HG02884 (cell line): ENCODE results near the gene OSBPL2.

Experiments
- ATAC-seq: cut with Tn5 transposase; IDR thresholded peaks from one replicate; pipeline ENCODE4 v1.9.1; 2021; ENCODE audit warnings: mild to moderate bottlenecking, moderate library complexity; ENCODE audit not compliant: unreplicated experiment

The OSBPL2 gene

GRCh38 chr20:62237801-62238568 lies at the start of gene OSBPL2:
Gene OSBPL2 (plus strand): TSS chr20:62238521. CDS start chr20:62256185, 17,664 bp downstream.
- ATAC-seq: peak; percentile 98

- ATAC-seq: no peak
Measured at GRCh38 chr20:62190639-62191411, 47.5 kb upstream of the OSBPL2 start.

GRCh38 chr20:62191781-62192559 lies 46.4 kb upstream of the OSBPL2 start:
- no peak for ATAC-seq

- ATAC-seq: no peak
Measured at GRCh38 chr20:62192635-62193034, 45.7 kb upstream of the OSBPL2 start.

GRCh38 chr20:62193079-62194025 lies 45.0 kb upstream of the OSBPL2 start:
- no peak for ATAC-seq

GRCh38 chr20:62195075-62195405 lies 43.3 kb upstream of the OSBPL2 start:
- ATAC-seq: no peak

GRCh38 chr20:62195736-62196135 lies 42.6 kb upstream of the OSBPL2 start:
- no peak for ATAC-seq

- no peak for ATAC-seq
Measured at GRCh38 chr20:62196286-62196685, 42.0 kb upstream of the OSBPL2 start.

GRCh38 chr20:62197311-62197710 lies 41.0 kb upstream of the OSBPL2 start:
- no peak for ATAC-seq

GRCh38 chr20:62197801-62198200 lies 40.5 kb upstream of the OSBPL2 start:
- no peak for ATAC-seq

GRCh38 chr20:62198496-62198895 lies 39.8 kb upstream of the OSBPL2 start:
- ATAC-seq: no peak

GRCh38 chr20:62198931-62199330 lies 39.4 kb upstream of the OSBPL2 start:
- no peak for ATAC-seq

- ATAC-seq: no peak
Measured at GRCh38 chr20:62200491-62201172, 37.7 kb upstream of the OSBPL2 start.

GRCh38 chr20:62201173-62202082 lies 36.9 kb upstream of the OSBPL2 start:
- ATAC-seq: no peak

- ATAC-seq: no peak
Measured at GRCh38 chr20:62202083-62202395, 36.3 kb upstream of the OSBPL2 start.

GRCh38 chr20:62202676-62203377 lies 35.5 kb upstream of the OSBPL2 start:
- ATAC-seq: no peak

- ATAC-seq: no peak
Measured at GRCh38 chr20:62203378-62204030, 34.8 kb upstream of the OSBPL2 start.
